CD4-positive, CD25-positive, alpha-beta regulatory T cell (primary cell): ENCODE results near the gene KLHL3. TPM values are rescaled to one million over a fixed set of nuclear protein-coding genes. Genes with fewer than 3 reads are reported as not detected.

ENCODE experiments used
- ATAC-seq, 2 donors: fragments of 150-1000 bp; cut with Tn5 transposase; one replicate each; pipeline ENCODE4 v1.10.0; 2021; ENCODE audit warnings: low read depth in 2 of 2, moderate number of reproducible peaks in 2 of 2, moderate library complexity in 1 of 2
- DNase-seq, 3 donors: peaks; one replicate each; pipeline versions ENCODE4 v3.0.0 to v3.0.0-alpha.2; 2012 to 2022; ENCODE audit warnings: mixed read lengths in 1 of 3
- H3K27ac ChIP-seq: one replicate; pipeline ENCODE4 v1.7.0; 2013; ENCODE audit warnings: mild to moderate bottlenecking, low read length; ENCODE audit not compliant: insufficient read depth, poor library complexity, severe bottlenecking
- H3K27me3 ChIP-seq: one replicate; pipeline ENCODE4 v1.7.0; 2013; ENCODE audit warnings: low read length; ENCODE audit not compliant: control insufficient read depth, insufficient read depth
- H3K36me3 ChIP-seq: one replicate; pipeline ENCODE4 v1.7.0; 2013; ENCODE audit warnings: mild to moderate bottlenecking, low read length, moderate library complexity; ENCODE audit not compliant: control insufficient read depth, insufficient read depth
- H3K4me1 ChIP-seq: 2 replicates; pipeline ENCODE4 v1.7.0; 2013; ENCODE audit warnings: mild to moderate bottlenecking, low read length; ENCODE audit not compliant: insufficient read depth, control insufficient read depth, poor library complexity, severe bottlenecking
- H3K4me3 ChIP-seq: one replicate; pipeline ENCODE4 v1.7.0; 2013; ENCODE audit warnings: low read depth, mild to moderate bottlenecking, low read length, moderate library complexity
- H3K9me3 ChIP-seq, 2 experiments: 1 replicate in 1 of 2; 2 replicates in 1 of 2; pipeline ENCODE4 v1.7.0; 2013; ENCODE audit warnings: low read length in 2 of 2, mild to moderate bottlenecking in 1 of 2, moderate library complexity in 1 of 2; ENCODE audit not compliant: control insufficient read depth in 2 of 2
- H3K27ac Mint-ChIP-seq, 3 donors: one replicate each; pipeline ENCODE4 v1.8.0; 2020 to 2022; ENCODE audit warnings: mild to moderate bottlenecking in 3 of 3, mixed read lengths in 3 of 3, moderate library complexity in 2 of 3
- H3K27me3 Mint-ChIP-seq: one replicate; pipeline ENCODE4 v1.8.0; 2022; ENCODE audit warnings: mild to moderate bottlenecking, mixed read lengths
- H3K36me3 Mint-ChIP-seq: one replicate; pipeline ENCODE4 v1.8.0; 2020; ENCODE audit warnings: mixed read lengths
- H3K4me1 Mint-ChIP-seq, 4 donors: one replicate each; pipeline ENCODE4 v1.8.0; 2020 to 2022; ENCODE audit warnings: mixed read lengths in 4 of 4, mild to moderate bottlenecking in 1 of 4
- H3K4me3 Mint-ChIP-seq, 4 donors: one replicate each; pipeline ENCODE4 v1.8.0; 2020 to 2022; ENCODE audit warnings: mild to moderate bottlenecking in 4 of 4, mixed read lengths in 4 of 4, moderate library complexity in 3 of 4
- H3K9me3 Mint-ChIP-seq, 7 donors: one replicate each; pipeline ENCODE4 v1.8.0; 2020 to 2022; ENCODE audit warnings: mixed read lengths in 7 of 7, mild to moderate bottlenecking in 3 of 7, moderate library complexity in 2 of 7
- polyA plus RNA-seq, 4 donors: library from polyadenylated mRNA; unstranded; fragments of 300-500 nt; fragmentation: Illumina TruSeq; gene quantifications; one replicate each; pipeline ENCODE4 v1.2.3, GENCODE V29; 2021
- total RNA-seq: library from RNA; stranded (reverse); gene quantifications from one replicate; pipeline ENCODE4 v1.2.3, GENCODE V29; 2022

Gene KLHL3
- total and polyA plus RNA-seq, 5 donors from 2014 or later: 2.8 to 24.4 (median 5.7) TPM

DNA sequence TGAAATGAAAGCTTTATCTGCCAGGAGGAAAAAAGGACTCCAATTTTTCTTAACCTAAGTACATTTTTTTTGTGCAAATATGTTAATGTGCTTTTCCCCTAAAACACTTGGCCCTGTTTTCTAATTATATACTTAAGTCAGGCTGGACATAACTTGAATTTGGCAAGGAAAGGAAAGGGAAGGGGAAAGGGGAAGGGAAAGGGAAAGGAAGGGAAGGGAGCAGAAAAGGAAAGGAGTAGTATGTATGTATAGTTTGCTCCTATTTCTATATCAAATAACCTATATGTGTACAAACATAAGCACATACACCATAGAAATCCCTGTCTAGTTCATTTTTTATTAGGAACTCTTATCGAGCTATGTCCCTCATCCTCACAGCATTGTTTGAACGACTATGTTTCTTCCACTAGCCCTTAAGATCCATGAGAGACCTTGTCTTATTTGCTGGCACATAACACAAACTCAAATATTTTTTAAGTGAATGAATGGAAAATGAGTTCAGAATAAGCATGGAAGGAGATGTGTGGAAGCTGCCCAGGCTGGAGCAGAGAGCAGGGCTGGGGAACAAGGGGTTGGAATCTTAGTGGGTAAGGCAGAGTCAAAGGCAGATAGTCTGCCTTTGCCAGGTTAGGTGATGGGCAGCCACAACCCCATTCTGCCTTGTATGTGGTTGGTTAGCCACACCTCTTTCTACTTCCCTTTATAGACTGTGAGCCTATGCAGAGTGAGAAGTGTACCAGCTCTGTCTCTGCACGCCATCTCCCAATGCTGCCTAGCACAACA is 70.0 kb downstream of the KLHL3 start:
- Mint-ChIP-seq H3K4me1 (peaks cover 11 to 23% (median 19%) of the 10 kb centered on the region in 4 donors), H3K36me3 (peaks cover 21% of the 10 kb centered on the region)

DNA sequence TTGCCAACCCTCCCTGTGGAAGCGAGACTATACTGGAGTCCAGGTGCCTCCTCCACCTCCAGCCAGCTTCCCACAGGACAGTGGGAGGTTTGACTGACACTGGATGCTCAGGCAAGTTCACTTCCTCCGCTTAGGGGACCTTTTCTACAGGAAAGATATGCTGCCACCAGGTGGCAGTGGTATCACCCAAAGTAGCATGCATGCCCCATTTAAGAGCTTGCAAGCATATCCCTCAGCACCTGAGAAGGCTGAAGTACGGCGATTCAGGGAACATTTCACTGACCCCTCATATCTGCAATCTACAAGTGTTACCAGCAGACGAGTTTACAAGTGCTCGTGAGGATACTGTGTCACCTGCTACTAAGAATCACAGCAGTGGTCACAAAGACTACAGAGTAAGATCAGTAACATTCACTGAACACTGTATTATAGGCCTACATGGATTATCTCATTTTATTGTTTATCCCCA is 75.5 kb downstream of the KLHL3 start:
- Histone ChIP-seq H3K27me3 (no peaks in the 10 kb centered on the region), H3K4me1 (peaks cover 4% of the 10 kb centered on the region), H3K36me3 (peaks cover 14% of the 10 kb centered on the region), H3K9me3 (no peaks in the 10 kb centered on the region), H3K4me3 (no peak overlapping the region), H3K27ac (no peak overlapping the region)
- Mint-ChIP-seq H3K9me3 (no peaks in the 10 kb centered on the region), H3K27me3 (no peaks in the 10 kb centered on the region), H3K4me3 (no peak overlapping the region), H3K4me1 (peaks cover 7 to 13% (median 11%) of the 10 kb centered on the region in 4 donors), H3K36me3 (peaks cover 24% of the 10 kb centered on the region), H3K27ac (no peak overlapping the region)
- ATAC-seq: peak; percentile 83 to 84
- peak; percentile 46 to 89 (median 71) for DNase-seq

More for the DNA sequence above, 70.0 kb downstream of the KLHL3 start:
- peak; percentile 100 for ATAC-seq
- Mint-ChIP-seq H3K9me3 (no peaks in the 10 kb centered on the region), H3K4me3 (peak overlapping the region in 3 of 4 donors; percentile 4 to 38 (median 12)), H3K27me3 (no peaks in the 10 kb centered on the region), H3K27ac (peak overlapping the region; percentile 67 to 88 (median 70))
- H3K27me3 ChIP-seq: no peaks in the 10 kb centered on the region
- peaks cover 13% of the 10 kb centered on the region for H3K4me1 ChIP-seq
- peak overlapping the region; percentile 38 for H3K27ac ChIP-seq
- DNase-seq: peak in 2 of 3 donors; percentile 52 to 81
- H3K36me3 ChIP-seq: peaks cover 2% of the 10 kb centered on the region
- H3K4me3 ChIP-seq: peak overlapping the region; percentile 40
- H3K9me3 ChIP-seq: no peaks in the 10 kb centered on the region

DNA sequence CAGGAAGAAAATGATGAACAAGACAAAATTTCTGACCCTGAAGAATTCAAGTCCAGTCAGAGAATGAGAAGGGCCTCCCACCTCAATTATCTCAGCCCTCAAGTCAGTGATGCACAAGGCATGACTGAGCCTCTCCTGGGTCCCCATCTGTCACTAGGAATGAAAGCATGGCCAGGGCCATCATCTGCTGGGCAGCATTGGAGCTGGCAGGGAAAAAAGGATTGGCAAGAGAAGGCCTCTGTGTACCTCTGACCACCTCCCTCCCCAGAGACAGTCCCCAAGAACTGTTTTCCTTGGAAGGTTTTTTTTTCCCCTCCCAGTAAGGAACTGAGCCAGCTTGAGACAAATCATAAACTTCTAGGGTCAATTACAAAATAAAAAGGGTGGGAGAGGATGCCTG is 76.7 kb downstream of the KLHL3 start:
- no peaks in the 10 kb centered on the region for H3K27me3 Mint-ChIP-seq
- H3K4me1 Mint-ChIP-seq: peaks cover 7 to 12% (median 9%) of the 10 kb centered on the region in 4 donors
- Histone ChIP-seq H3K36me3 (peaks cover 16% of the 10 kb centered on the region), H3K27ac (no peak overlapping the region), H3K27me3 (no peaks in the 10 kb centered on the region), H3K9me3 (no peaks in the 10 kb centered on the region), H3K4me1 (peaks cover 4% of the 10 kb centered on the region), H3K4me3 (no peak overlapping the region)
- DNase-seq (no peak), ATAC-seq (no peak)
- H3K36me3 Mint-ChIP-seq: peaks cover 31% of the 10 kb centered on the region
- no peak overlapping the region for H3K27ac Mint-ChIP-seq
- no peaks in the 10 kb centered on the region for H3K9me3 Mint-ChIP-seq
- H3K4me3 Mint-ChIP-seq: no peak overlapping the region

DNA sequence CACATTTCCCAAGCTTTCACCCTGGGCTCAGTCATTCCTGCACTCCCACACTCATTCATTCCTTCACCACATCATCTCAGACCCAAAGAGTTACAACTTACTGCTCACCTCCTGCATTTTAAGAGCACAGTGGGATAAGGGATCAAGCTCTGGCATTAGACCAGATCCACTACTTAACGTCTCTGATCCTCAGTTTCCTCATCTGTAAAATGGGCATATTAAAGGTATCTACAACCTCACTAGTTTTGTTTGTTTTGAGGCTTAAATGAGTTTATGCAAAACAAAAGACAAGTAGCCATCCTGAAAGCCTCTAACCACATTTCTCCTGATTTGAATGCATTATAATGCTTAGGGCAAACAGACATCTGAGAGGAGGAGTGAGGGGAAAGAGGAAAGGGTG is 77.6 kb downstream of the KLHL3 start:
- Mint-ChIP-seq H3K36me3 (peaks cover 35% of the 10 kb centered on the region), H3K27me3 (no peaks in the 10 kb centered on the region), H3K27ac (no peak overlapping the region), H3K4me1 (peaks cover 7 to 16% (median 9%) of the 10 kb centered on the region in 4 donors), H3K9me3 (no peaks in the 10 kb centered on the region), H3K4me3 (no peak overlapping the region)
- Histone ChIP-seq H3K9me3 (no peaks in the 10 kb centered on the region), H3K27me3 (no peaks in the 10 kb centered on the region), H3K4me3 (no peak overlapping the region), H3K36me3 (peaks cover 17% of the 10 kb centered on the region), H3K4me1 (peaks cover 4% of the 10 kb centered on the region), H3K27ac (no peak overlapping the region)
- DNase-seq (no peak), ATAC-seq (no peak)

DNA sequence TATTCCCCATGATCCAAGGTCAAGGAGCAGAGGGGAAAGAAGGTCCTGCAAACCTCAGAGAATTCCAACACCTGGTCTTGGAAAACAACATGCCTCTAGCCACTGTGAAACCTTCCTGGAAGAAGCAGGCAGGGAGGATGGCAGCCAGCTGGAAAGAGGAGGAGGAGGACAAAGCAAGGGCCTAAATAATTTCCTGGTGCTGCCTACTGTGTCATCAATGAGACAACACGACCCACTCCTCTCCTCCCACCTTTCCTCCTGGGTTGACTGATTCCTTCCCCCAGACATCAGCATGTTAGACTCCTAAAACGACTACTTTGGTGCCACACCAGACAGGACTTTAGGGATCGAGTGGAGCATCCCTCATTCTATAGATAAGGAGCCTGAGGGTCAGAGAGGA is 78.8 kb downstream of the KLHL3 start:
- H3K36me3 ChIP-seq: peaks cover 17% of the 10 kb centered on the region
- H3K27ac ChIP-seq: no peak overlapping the region
- ATAC-seq (no peak), DNase-seq (no peak)
- H3K4me1 ChIP-seq: peaks cover 4% of the 10 kb centered on the region
- no peaks in the 10 kb centered on the region for H3K27me3 Mint-ChIP-seq
- H3K9me3 Mint-ChIP-seq: peaks cover 0 to 2% (median 0%) of the 10 kb centered on the region in 7 donors
- H3K27me3 ChIP-seq: no peaks in the 10 kb centered on the region
- no peak overlapping the region for H3K4me3 Mint-ChIP-seq
- H3K9me3 ChIP-seq: no peaks in the 10 kb centered on the region
- H3K36me3 Mint-ChIP-seq: peaks cover 39% of the 10 kb centered on the region
- peaks cover 7 to 16% (median 8%) of the 10 kb centered on the region in 4 donors for H3K4me1 Mint-ChIP-seq
- H3K4me3 ChIP-seq: no peak overlapping the region
- H3K27ac Mint-ChIP-seq: no peak overlapping the region

DNA sequence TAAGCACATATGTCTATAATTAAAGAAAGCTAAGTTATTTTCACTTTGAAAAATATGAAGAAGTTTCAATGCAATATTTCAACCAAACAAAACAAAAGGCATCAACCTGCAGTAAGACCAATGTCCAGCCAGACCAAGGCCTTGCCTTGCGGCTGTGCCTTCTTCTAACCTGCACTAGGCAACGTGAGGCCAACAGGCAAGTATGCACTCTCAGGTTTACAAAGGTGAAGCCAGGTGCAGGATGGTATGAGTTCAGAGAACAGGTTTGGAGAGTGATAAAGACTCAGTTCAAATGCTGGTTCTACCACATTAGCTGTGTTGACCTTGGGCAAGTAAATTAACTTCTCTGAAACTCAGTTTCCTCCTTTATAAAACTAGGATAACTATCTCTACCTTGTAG is 79.3 kb downstream of the KLHL3 start:
- DNase-seq (no peak), ATAC-seq (no peak)
- Mint-ChIP-seq H3K4me3 (no peak overlapping the region), H3K27me3 (no peaks in the 10 kb centered on the region), H3K4me1 (peaks cover 7 to 13% (median 8%) of the 10 kb centered on the region in 4 donors), H3K27ac (no peak overlapping the region), H3K36me3 (peaks cover 36% of the 10 kb centered on the region), H3K9me3 (peaks cover 0 to 2% (median 0%) of the 10 kb centered on the region in 7 donors)
- H3K27ac ChIP-seq: no peak overlapping the region
- H3K36me3 ChIP-seq: peaks cover 17% of the 10 kb centered on the region
- H3K9me3 ChIP-seq: no peaks in the 10 kb centered on the region
- no peaks in the 10 kb centered on the region for H3K27me3 ChIP-seq
- H3K4me3 ChIP-seq: no peak overlapping the region
- peaks cover 4% of the 10 kb centered on the region for H3K4me1 ChIP-seq

DNA sequence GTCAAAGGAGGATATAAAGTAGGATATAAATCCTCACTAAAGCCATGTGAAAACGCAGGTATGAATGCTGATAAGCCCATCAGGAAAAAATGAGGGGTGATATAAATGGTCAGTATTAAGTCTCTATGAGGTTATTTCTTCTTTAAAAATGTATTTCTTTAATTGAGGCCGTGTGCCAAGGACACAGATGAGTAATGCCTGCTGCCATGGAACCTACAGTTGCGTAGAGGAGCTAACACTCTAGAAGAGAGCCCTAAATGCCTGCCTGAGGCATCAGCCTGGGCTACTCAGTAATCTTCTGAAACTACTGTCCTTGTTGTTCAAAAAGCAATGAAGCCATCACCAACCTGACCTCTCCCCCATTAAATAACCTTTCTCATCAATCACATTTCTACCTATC is 84.9 kb downstream of the KLHL3 start:
- H3K36me3 ChIP-seq: peaks cover 28% of the 10 kb centered on the region
- Mint-ChIP-seq H3K4me1 (peaks cover 0 to 4% (median 0%) of the 10 kb centered on the region in 4 donors), H3K36me3 (peaks cover 41% of the 10 kb centered on the region), H3K4me3 (no peak overlapping the region), H3K27ac (no peak overlapping the region), H3K9me3 (peaks cover 0 to 2% (median 0%) of the 10 kb centered on the region in 7 donors), H3K27me3 (no peaks in the 10 kb centered on the region)
- DNase-seq: no peak
- H3K9me3 ChIP-seq: no peaks in the 10 kb centered on the region
- H3K4me1 ChIP-seq: no peaks in the 10 kb centered on the region
- no peak for ATAC-seq
- no peaks in the 10 kb centered on the region for H3K27me3 ChIP-seq
- H3K4me3 ChIP-seq: no peak overlapping the region
- H3K27ac ChIP-seq: no peak overlapping the region
